Erythroblast (primary cell): ENCODE data around the gene SELENOT.

Experiments used
- DNase-seq, 2 experiments: peaks; one replicate each; lab custom pipeline; 2025; lab: John Stamatoyannopoulos, UW
- GATA1 ChIP-seq: IDR thresholded peaks from 2 replicates; pipeline ENCODE4 v1.6.1; 2011; ENCODE audit warnings: low read depth, mild to moderate bottlenecking, control low read depth, low read length, moderate library complexity
- POLR2A ChIP-seq: IDR thresholded peaks from 2 replicates; pipeline ENCODE4 v1.6.1; 2011; ENCODE audit warnings: mild to moderate bottlenecking, low read length

Gene SELENOT

DNA sequence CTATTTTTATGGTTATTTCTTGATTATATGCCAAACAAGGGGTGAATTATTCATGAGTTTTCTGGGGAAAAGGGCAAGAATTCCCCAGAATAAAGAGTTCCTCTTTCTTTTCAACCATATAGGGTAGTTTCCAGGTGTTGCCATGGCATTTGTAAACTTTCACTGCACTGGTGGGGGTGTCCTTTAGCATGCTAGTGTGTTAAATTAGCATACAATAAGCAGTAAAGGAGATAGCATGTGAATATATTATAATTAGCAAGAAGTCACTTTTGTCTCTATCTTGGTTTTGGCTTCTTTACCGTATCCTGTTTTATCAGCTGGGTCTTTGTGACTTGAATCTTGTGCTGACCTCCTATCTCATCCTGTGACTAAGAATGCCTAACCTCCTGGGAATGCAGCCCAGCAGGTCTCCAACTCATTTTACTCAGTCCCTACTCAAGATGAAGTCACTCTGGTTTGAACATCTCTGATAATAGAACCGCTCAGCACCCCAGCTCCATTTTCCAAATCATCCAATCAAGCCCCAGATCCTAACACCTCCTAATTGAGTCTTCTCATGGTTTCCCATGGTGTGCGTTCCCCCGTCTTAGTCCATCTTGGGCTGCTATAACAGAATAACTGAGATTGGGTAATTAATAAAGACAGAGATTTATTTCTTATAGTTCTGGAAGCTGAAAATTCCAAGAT is 3.4 kb upstream of the SELENOT start:
- DNase-seq: no peak
- no peak for TF ChIP-seq GATA1
- no peak for TF ChIP-seq POLR2A

DNA sequence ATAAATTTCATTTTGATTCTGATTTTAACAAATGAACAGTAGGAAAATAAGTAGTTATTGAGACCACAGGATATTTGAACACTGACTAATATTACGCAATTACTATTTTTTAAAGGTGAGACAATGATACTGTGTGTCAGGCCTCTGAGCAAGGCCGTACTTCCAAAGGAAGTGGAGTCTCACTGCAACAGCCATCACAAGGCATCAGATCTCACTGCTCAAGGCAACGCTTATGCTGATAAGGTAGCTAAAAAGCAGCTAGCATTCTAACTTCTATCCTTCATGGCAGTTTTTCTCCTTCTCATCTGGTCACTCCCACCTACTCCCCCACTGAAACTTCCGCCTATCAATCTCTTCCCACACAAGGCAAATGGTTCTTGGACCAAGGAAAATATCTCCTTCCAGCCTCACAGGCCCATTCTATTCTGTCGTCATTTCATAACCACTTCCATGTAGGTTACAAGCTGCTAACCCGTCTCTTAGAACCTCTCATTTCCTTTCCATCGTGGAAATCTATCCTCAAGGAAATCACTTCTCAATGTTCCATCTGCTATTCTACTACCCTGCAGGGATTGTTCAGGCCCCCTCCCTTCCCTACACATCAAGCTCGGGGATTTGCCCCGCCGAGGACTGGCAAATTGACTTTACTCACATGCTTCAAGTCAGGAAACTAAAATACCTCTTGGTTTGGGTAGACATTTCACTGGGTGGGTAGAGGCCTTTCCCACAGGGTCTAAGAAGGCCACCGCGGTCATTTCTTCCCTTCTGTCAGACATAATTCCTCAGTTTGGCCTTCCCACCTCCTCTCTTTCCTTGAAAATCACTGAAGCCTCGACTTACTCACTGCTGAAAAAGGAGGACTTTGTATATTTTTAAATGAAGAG is 2.2 kb upstream of the SELENOT start:
- peak; percentile 17 to 46 for DNase-seq

DNA sequence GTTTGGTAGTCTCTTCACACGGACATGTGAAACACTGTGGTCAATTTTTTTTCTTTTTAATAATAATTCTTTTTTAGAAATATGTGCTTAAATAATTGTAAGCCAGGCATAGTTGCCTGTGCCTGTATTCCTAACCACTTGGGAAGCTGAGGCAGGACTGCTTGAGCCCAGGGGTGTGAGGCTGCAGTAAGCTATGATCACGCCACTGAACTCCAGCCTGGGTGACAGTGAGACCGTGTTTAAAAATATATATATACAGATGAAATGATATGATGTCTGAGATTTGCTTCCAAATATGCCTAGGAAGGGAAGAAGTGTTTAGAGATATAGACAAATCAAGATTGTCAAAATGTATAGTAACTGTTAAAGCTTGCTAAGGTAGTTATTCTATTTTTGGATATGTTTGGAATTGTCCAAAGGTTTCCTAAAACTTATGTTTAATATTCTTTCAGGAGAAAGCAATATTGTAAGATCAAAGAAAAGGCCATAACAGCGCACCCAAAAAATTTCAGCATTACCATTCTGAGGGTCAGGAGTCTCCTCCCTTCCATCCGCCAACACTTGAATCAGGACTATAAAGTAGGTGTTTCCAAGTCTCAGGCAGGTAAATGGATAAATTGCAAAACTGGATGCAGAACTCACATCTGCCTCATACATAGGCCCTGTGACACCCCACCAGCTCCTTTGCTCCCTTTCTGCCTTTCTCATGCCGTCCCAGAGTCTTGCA is 532 bp upstream of the SELENOT start:
- TF ChIP-seq POLR2A (no peak), GATA1 (no peak)
- DNase-seq: peak in 1 of 2 experiments; percentile 35

DNA sequence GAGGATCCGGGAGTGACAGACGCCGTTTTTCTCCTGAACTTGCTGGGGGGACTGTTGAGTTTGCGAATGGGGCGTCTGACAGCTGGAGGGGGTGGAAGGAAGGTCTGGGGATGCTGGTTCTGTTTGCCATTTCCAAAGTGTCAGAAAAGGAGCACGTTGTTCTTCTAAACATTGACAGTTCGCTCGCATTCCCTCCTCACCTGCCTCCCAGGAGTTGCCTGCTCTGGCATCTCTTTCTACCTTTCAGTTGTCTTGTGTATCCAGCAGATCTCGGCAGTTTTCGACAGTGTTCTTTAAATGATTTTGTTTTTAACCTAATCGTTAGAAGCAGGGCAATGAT is 829 bp downstream of the SELENOT start:
- no peak for TF ChIP-seq GATA1
- TF ChIP-seq POLR2A: no peak
- DNase-seq: no peak

DNA sequence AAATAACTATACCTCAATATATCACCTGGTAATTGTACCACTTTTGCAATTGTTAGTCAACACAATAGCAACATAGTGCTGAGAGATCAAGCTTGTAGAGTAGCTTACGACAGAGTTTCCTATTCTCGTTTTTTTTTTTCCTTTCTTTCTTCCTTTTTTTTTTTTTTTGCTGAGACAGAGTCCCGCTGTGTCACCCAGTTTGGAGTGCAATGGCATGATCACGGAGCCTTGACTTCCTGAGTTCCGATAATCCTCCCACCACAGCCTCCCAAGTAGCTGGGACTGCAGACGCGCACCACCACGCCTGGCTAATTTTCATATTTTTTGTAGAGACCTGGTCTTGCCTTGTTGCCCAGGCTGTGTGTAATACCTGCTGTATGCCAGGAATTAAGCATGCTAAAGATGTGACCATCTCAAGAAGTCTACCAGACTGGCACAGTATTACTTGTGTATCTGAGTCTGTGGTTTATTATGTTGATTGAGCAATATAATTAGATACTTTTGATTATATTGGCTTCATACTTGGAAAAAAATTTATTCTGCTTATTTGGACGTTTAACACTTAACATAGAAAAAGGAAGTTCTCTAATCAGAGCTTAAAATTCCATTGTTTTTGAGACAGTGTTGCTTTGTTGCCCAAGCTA is 3.0 kb downstream of the SELENOT start:
- no peak for TF ChIP-seq GATA1
- DNase-seq: peak; percentile 49 to 59

DNA sequence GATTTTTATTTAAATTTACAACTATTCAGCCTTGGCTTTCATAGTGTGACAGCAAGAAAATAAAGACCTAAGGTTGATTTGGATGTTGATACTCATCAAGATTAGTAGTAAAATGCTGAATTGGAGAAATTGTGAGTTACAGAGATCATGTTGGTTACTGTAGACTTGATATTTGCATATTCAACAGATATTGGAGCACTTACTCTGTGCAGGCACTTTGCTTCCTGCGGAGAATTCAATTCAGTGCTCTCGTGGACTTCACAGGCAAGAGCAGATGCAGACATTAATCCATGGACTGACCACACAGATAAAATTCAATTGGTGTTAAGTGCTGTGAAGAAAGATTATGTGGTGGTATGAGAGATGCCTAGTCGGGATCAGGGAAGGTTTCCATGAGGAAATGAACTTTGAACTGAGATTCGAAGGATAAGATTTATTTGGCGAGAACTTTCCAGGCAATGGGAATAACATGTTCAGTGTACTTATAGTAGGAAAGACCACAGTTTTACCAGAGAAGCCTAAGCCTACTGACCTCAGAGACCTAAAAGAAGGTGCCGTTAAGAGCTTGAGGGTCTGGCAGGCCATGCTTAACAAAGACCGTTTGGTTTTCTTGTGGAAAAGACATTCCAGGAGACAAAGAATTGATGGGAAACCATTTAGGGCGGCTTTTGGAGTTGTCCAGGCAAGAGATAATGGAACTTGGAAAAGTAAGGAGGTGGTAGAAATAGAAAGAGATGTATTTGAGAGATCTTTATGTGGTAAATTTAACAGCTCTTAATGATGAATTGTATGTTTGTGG is 4.3 kb downstream of the SELENOT start:
- no peak for TF ChIP-seq POLR2A
- no peak for TF ChIP-seq GATA1
- no peak for DNase-seq

DNA sequence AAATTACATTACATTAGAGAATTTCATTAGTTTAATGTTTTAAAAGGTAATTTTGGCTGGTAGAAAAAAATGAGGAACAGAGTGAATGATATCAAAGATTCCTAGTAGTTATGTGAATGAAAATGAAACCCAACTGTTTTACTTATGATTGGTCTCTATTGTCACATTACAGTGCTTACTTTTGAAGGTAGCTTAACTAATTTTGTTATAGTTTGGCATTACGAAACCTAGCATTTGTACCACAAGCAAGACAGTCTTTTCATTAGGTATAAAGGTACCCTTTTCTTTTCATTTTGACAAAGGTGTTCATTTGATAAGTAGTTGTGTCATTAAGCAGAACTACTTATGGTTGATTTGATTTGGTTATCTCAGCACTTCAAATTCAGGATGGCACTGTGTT is 6.9 kb downstream of the SELENOT start:
- DNase-seq: no peak
- TF ChIP-seq GATA1 (no peak), POLR2A (no peak)

DNA sequence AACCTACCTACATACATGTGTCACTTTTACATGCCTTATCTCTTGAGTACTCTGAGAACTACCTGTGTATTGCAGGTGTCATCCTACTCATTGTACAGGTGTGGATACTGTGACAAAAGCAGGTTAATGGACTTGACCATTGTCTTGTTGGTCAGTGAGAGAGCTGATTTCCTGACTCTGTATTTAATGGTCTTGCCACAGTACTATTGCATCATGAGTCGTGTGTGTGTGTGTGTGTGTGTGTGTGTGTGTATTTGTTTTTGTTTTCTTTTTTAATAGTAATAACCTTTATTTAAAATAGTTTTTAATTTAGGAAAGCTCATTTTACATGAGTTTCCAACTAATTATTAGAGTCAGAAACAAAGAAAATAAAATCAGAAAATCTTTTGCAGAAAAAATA is 7.7 kb downstream of the SELENOT start:
- no peak for TF ChIP-seq GATA1
- no peak for TF ChIP-seq POLR2A
- no peak for DNase-seq

DNA sequence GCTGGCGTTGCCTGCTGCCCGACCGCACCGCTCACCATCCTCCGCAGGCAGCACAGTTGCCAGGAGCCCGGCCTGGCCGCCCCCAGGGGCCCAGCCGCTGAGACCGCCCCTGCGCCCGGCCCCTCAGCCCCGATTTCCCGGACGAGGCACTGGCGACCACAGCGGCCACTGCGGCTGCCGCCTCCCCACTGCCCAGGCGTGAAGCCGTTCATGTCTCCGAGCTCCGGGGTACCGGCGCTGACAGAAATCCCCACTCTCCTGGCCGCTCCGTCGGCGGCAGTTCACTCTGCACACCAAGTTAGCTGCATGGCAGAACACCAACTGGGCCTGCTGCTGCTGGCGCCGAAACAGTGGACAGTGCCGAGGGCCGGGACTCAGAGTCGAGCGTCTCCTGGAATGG is 8.5 kb downstream of the SELENOT start:
- TF ChIP-seq GATA1: no peak
- TF ChIP-seq POLR2A: no peak
- no peak for DNase-seq

DNA sequence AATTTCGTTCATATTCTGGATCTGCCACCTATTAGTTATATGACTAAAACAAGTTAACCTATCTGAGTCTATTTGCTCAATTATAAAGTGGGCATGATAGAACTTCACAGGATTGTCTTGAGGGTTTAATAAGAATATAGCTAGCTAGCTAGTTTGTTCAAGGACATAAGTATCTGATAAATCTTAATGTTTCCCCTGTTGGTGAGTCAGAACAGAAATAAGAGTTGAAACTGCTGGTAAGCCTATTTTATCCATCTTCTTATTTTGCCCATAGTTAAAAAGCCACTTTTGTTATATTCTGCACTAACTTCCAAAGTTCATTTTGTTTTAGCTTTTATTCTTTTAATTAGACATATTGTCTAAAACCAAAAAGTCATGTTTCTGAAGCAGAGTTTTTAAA is 9.4 kb downstream of the SELENOT start:
- no peak for DNase-seq
- no peak for TF ChIP-seq GATA1
- no peak for TF ChIP-seq POLR2A

DNA sequence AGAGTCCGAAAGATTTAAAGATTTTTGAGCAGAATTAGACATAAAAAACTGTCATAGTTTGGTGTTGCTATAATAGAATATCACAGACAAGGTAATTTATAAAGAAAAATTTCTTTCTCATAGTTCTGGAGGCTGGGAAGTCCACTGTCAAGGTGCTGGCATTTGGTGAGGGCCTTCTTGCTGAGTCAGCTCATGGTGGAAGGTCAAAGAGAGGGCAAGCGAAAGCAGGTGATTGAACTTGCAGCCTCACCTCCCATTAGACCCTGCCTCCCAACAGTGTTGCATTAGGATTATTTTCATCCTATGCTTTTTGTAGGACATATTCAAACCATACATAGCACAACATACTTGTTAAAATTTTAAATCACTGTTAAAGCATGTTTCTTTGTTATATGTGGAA is 9.9 kb downstream of the SELENOT start:
- TF ChIP-seq POLR2A (no peak), GATA1 (no peak)
- DNase-seq: no peak

DNA sequence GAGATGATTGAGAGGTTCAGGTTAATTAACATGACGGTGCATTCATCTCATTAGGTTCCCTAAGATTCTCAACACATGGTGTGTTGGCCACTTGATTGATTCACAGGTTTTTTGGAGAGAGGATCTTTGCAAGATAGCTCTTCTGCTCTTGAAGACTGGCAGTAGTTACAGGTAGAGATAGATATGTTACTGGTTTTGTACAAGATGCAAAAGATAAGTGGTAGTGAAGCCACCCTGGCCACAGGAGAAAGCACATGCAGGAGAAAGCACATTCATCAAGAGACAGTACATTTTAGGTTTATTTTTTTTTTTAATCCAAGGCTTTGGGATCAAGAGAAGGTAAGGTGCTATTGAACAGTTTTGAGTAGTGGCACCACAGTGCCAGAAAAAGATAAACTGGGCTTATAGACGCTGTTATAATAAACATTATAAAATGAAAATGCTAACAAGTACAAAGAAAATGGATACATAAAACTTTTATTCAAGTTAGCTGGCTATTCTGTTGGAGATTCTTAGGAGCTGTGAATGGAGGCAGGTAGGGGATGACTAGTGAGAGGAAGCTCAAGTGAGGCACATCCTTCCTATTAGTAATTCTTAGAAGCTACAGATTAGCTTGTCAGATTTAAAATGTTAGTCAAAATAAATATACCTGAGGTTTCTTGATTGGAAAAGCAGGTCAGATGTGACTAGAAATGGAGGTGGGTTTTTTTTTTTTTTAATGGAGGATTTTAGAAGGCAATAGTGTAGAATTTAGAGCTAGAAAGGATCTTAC is 10.8 kb downstream of the SELENOT start:
- TF ChIP-seq POLR2A (no peak), GATA1 (no peak)
- no peak for DNase-seq
